ENCODE data around the gene VENTX.

VENTX gene

DNA sequence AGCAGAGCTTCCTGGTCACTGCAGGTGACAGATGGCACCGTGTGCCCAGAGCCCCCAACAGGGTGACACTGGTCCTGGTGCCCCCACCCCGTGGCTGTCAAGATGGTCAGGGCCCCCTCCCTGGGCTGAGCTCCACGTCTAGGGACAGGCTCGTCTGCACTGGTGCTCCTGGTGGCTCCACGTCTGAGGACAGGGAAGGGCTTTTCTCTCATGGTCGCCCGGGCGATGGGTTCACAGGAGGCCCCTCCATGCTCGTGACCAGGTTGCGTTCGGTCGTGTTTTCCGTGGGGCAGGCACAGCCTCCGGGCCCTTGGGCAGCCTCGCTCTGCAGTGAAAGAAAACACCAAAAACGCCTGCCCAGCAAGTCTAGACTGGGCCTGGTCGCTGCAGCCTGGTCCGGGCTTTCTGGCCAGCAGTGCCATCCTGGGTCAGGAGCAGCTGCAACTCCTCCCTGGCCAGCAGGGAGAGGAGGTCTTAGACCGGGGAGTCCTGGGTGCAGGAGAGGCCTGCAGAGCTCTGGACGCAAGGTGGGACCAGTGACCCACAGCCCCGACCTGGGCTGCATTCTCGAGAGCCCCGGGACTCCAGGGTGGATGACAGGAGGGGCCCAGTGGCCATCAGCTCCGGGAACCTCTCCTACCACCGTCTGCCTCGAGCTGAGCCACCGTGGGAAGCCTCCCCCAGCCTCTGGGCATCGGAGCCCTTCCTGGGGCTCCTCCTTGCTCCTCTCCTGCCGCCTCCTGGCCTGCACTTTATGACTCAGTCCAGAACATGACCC is 35.5 kb upstream of the VENTX start:
- no peak overlapping the region for H3K4me3 ChIP-seq (ENCODE audit: control insufficient read depth in 1 of 7, extremely low read depth in 1 of 7, insufficient read depth in 4 of 7, low read depth in 2 of 7, low read length in 6 of 7)
- ChIA-PET CTCF (no interaction called here), POLR2A (no interaction called here)
- H3K27ac ChIP-seq (ENCODE audit: insufficient read depth in 1 of 2, low read depth in 1 of 2, low read length in 2 of 2, poor library complexity in 1 of 2, severe bottlenecking in 2 of 2), result no peak overlapping the region
- DNase-seq, result no peak
- no peaks in the 10 kb centered on the region for H3K9me3 ChIP-seq (ENCODE audit: control extremely low read depth in 1 of 5, control insufficient read depth in 4 of 5, insufficient read depth in 2 of 5, low read depth in 1 of 5, low read length in 4 of 5)
- no peaks in the 10 kb centered on the region for H3K27me3 ChIP-seq (replicated peaks in 2 of 5; ENCODE audit: control insufficient read depth in 4 of 5, insufficient read depth in 5 of 5, low read length in 4 of 5)
- no peaks in the 10 kb centered on the region for H3K36me3 ChIP-seq (ENCODE audit: control insufficient read depth in 4 of 4, insufficient read depth in 4 of 4, low read length in 3 of 4)
- H3K4me1 ChIP-seq (ENCODE audit: control extremely low read depth in 1 of 4, control insufficient read depth in 4 of 4, insufficient read depth in 4 of 4, low read length in 3 of 4), result no peaks in the 10 kb centered on the region
- WGBS (ENCODE audit: insufficient coverage), result 96% methylated on average over 29 of the region's 29 CpGs

DNA sequence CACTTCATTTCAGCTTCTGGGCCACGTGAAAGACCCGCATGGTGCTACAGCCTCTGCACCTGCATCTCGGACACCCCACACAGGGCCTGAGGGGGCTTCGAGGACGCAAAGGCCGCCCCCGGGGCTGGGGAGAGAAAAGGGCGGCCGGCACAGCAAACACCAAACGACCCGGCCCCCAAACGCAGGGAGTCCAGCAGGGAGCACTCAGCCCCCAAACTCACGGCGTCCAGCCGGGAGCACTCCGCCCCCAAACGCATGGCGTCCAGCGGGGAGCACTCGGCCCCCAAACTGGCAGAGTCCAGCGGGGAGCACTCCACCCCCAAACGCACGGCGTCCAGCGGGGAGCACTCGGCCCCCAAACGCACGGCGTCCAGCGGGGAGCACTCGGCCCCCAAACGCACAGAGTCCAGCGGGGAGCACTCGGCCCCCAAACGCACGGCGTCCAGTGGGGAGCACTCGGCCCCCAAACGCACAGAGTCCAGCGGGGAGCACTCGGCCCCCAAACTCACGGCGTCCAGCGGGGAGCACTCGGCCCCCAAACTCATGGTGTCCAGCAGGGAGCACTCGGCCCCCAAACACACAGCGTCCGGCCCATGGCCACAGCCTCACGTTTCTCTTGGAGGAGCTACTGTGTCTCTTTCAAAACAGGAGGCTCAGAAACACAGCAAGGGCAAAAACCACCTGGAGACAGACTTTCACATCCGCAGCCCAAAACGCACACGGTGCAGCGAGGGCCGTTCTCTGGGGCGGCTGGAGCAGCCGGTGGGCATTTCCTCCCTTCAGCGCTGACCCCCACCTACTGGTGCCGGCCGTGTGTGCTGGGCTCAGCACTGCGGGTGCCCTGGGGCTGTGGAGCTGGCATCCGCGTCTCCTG is 34.6 kb upstream of the VENTX start:
- H3K27me3 ChIP-seq (replicated peaks in 2 of 5; ENCODE audit: control insufficient read depth in 4 of 5, insufficient read depth in 5 of 5, low read length in 4 of 5), result no peaks in the 10 kb centered on the region
- ChIA-PET POLR2A (no interaction called here), CTCF (no interaction called here)
- no peaks in the 10 kb centered on the region for H3K36me3 ChIP-seq (ENCODE audit: control insufficient read depth in 4 of 4, insufficient read depth in 4 of 4, low read length in 3 of 4)
- no peak overlapping the region for H3K27ac ChIP-seq (ENCODE audit: insufficient read depth in 1 of 2, low read depth in 1 of 2, low read length in 2 of 2, poor library complexity in 1 of 2, severe bottlenecking in 2 of 2)
- no peak overlapping the region for H3K4me3 ChIP-seq (ENCODE audit: control insufficient read depth in 1 of 7, extremely low read depth in 1 of 7, insufficient read depth in 4 of 7, low read depth in 2 of 7, low read length in 6 of 7)
- H3K9me3 ChIP-seq (ENCODE audit: control extremely low read depth in 1 of 5, control insufficient read depth in 4 of 5, insufficient read depth in 2 of 5, low read depth in 1 of 5, low read length in 4 of 5), result no peaks in the 10 kb centered on the region
- 91% methylated on average over 39 of the region's 62 CpGs for WGBS (ENCODE audit: insufficient coverage)
- no peaks in the 10 kb centered on the region for H3K4me1 ChIP-seq (ENCODE audit: control extremely low read depth in 1 of 4, control insufficient read depth in 4 of 4, insufficient read depth in 4 of 4, low read length in 3 of 4)
- no peak for DNase-seq

DNA sequence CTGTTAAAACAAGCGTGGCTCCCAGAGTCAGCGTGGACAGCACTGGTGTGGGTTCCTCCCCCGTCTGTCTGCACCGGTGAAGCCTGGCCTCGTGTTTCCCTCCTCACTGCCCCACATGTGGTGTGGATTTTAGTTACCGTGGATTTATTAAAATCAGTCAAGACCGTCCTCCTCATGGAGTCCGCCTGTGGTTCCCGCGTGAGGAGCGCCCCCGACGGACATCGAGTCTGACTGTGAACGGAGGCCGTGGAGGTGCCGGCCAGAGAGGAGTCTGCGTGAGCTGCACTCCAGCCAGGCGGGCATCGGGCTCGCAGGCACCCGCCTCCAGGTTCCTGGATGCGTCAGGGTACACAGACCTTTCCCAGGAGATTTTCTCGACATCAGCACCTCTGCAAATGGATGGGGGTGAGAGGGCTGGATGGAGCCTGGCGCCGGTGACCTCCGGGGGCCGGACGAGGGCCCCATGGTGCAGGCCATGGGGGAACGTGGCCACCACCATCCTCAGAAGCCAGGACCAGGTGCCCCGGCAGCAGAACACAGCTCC is 33.9 kb upstream of the VENTX start:
- no peaks in the 10 kb centered on the region for H3K27me3 ChIP-seq (replicated peaks in 2 of 5; ENCODE audit: control insufficient read depth in 4 of 5, insufficient read depth in 5 of 5, low read length in 4 of 5)
- no peaks in the 10 kb centered on the region for H3K4me1 ChIP-seq (ENCODE audit: control extremely low read depth in 1 of 4, control insufficient read depth in 4 of 4, insufficient read depth in 4 of 4, low read length in 3 of 4)
- WGBS (ENCODE audit: insufficient coverage), result 95% methylated on average over 28 of the region's 31 CpGs
- H3K27ac ChIP-seq (ENCODE audit: insufficient read depth in 1 of 2, low read depth in 1 of 2, low read length in 2 of 2, poor library complexity in 1 of 2, severe bottlenecking in 2 of 2), result no peak overlapping the region
- CTCF ChIA-PET, result no interaction called here
- no peak for DNase-seq
- POLR2A ChIA-PET, result no interaction called here
- H3K9me3 ChIP-seq (ENCODE audit: control extremely low read depth in 1 of 5, control insufficient read depth in 4 of 5, insufficient read depth in 2 of 5, low read depth in 1 of 5, low read length in 4 of 5), result no peaks in the 10 kb centered on the region
- H3K4me3 ChIP-seq (ENCODE audit: control insufficient read depth in 1 of 7, extremely low read depth in 1 of 7, insufficient read depth in 4 of 7, low read depth in 2 of 7, low read length in 6 of 7), result no peak overlapping the region
- H3K36me3 ChIP-seq (ENCODE audit: control insufficient read depth in 4 of 4, insufficient read depth in 4 of 4, low read length in 3 of 4), result no peaks in the 10 kb centered on the region

DNA sequence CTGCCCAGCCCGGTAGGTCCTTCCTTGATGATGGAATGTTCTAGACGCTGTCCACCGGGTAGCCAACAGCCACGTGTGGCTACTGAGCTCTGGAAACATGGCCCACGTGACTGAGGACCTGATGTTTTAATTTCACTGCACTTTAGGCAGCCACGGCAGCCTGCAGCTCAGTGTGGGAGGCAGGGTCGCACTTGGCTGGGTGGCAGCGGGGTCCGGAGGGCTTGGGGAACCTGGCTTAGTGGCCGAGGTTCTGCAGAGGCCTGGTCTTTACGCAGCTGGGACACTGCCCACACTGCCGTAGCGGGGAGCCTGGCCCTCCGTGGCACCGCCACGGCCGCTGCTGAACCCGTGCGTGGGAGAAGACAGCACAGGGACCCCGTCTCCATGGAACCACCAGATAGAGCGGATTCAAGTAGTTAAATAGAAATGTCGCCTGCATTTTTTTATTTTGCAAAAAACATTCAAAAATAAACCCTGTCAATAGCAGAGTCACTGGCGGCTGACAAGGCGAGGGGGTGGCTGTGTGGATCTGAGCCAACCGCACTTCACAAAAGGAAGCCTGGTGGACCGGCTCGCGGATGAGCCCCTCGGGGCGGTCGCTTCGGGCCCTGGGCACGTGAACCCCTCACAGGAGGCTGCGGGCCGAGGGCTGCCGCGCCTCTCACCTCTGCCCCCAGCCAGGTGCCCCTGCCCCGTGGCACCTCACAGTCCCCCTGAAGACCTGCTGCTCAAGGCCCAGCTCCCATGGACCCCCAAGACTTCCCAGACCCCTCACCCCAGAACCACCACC is 33.2 kb upstream of the VENTX start:
- ChIA-PET CTCF (no interaction called here), POLR2A (no interaction called here)
- H3K36me3 ChIP-seq (ENCODE audit: control insufficient read depth in 4 of 4, insufficient read depth in 4 of 4, low read length in 3 of 4), result no peaks in the 10 kb centered on the region
- H3K4me3 ChIP-seq (ENCODE audit: control insufficient read depth in 1 of 7, extremely low read depth in 1 of 7, insufficient read depth in 4 of 7, low read depth in 2 of 7, low read length in 6 of 7), result no peak overlapping the region
- no peak overlapping the region for H3K27ac ChIP-seq (ENCODE audit: insufficient read depth in 1 of 2, low read depth in 1 of 2, low read length in 2 of 2, poor library complexity in 1 of 2, severe bottlenecking in 2 of 2)
- H3K27me3 ChIP-seq (replicated peaks in 2 of 5; ENCODE audit: control insufficient read depth in 4 of 5, insufficient read depth in 5 of 5, low read length in 4 of 5), result no peaks in the 10 kb centered on the region
- WGBS (ENCODE audit: insufficient coverage), result 96% methylated on average over 27 of the region's 38 CpGs
- no peak for DNase-seq
- H3K4me1 ChIP-seq (ENCODE audit: control extremely low read depth in 1 of 4, control insufficient read depth in 4 of 4, insufficient read depth in 4 of 4, low read length in 3 of 4), result no peaks in the 10 kb centered on the region
- no peaks in the 10 kb centered on the region for H3K9me3 ChIP-seq (ENCODE audit: control extremely low read depth in 1 of 5, control insufficient read depth in 4 of 5, insufficient read depth in 2 of 5, low read depth in 1 of 5, low read length in 4 of 5)

DNA sequence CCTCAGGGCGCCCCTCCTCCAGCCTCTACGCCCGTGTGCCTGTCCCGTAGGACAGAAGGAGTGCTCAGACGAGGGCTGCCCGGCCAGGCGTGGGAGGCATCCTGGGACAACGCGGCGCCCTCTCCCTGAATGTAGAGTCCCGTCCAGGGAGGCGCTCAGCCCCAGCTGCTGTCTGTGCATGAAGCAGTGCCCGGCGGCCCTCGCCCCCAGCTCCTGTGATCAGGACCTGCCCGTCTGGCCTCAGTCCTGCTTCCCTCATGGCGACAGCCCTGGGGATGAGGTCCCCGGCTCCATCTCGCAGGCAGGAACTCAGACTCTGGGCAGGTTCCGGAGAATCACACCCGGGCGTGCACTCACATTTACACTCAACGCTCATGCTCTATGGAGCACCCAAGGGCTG is 32.5 kb upstream of the VENTX start:
- no peak for DNase-seq
- Histone ChIP-seq H3K36me3 (ENCODE audit: control insufficient read depth in 4 of 4, insufficient read depth in 4 of 4, low read length in 3 of 4) (no peaks in the 10 kb centered on the region), H3K4me1 (ENCODE audit: control extremely low read depth in 1 of 4, control insufficient read depth in 4 of 4, insufficient read depth in 4 of 4, low read length in 3 of 4) (no peaks in the 10 kb centered on the region), H3K27me3 (replicated peaks in 2 of 5; ENCODE audit: control insufficient read depth in 4 of 5, insufficient read depth in 5 of 5, low read length in 4 of 5) (no peaks in the 10 kb centered on the region), H3K27ac (ENCODE audit: insufficient read depth in 1 of 2, low read depth in 1 of 2, low read length in 2 of 2, poor library complexity in 1 of 2, severe bottlenecking in 2 of 2) (no peak overlapping the region), H3K9me3 (ENCODE audit: control extremely low read depth in 1 of 5, control insufficient read depth in 4 of 5, insufficient read depth in 2 of 5, low read depth in 1 of 5, low read length in 4 of 5) (no peaks in the 10 kb centered on the region), H3K4me3 (ENCODE audit: control insufficient read depth in 1 of 7, extremely low read depth in 1 of 7, insufficient read depth in 4 of 7, low read depth in 2 of 7, low read length in 6 of 7) (no peak overlapping the region)
- WGBS (ENCODE audit: insufficient coverage), result 98% methylated on average over 23 of the region's 23 CpGs
- ChIA-PET CTCF (no interaction called here), POLR2A (no interaction called here)

DNA sequence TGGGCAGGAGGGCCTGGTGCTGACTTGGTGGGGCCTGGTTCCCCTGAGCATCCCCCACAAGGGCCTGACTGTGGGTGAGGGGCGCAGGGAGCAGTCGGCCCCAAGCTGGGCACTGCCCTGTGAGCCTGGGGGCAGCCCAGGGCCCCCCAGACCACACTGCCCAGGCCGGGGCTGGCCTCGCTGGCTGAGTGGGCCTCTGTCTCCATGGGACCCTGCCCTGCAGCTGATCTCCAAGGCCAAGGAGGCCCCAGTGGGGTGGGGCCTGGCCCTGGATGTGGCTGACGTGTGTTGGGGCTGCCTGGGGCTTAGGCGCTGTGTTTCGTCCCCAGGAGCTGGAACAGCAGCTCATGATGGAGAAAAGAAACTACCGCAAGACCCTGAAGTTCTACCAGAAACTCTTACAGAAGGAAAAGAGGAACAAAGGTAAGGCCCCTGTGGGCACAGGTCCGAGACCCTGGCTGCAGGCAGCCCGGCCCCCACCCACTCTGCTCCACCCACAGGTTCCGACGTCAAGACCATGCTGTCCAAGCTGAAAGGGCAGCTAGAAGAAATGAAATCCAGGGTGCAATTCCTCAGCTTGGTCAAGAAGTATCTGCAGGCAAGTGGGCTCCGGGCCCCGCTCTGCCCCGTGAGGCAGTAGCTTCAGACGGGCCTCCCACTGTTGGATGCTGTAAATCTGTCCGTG is 31.2 kb upstream of the VENTX start:
- DNase-seq, result no peak
- H3K9me3 ChIP-seq (ENCODE audit: control extremely low read depth in 1 of 5, control insufficient read depth in 4 of 5, insufficient read depth in 2 of 5, low read depth in 1 of 5, low read length in 4 of 5), result no peaks in the 10 kb centered on the region
- H3K4me1 ChIP-seq (ENCODE audit: control extremely low read depth in 1 of 4, control insufficient read depth in 4 of 4, insufficient read depth in 4 of 4, low read length in 3 of 4), result no peaks in the 10 kb centered on the region
- peaks cover 0 to 4% (median 0%) of the 10 kb centered on the region in 5 experiments for H3K27me3 ChIP-seq (replicated peaks in 2 of 5; ENCODE audit: control insufficient read depth in 4 of 5, insufficient read depth in 5 of 5, low read length in 4 of 5)
- H3K4me3 ChIP-seq (ENCODE audit: control insufficient read depth in 1 of 7, extremely low read depth in 1 of 7, insufficient read depth in 4 of 7, low read depth in 2 of 7, low read length in 6 of 7), result no peak overlapping the region
- WGBS (ENCODE audit: insufficient coverage), result 90% methylated on average over 16 of the region's 17 CpGs
- H3K36me3 ChIP-seq (ENCODE audit: control insufficient read depth in 4 of 4, insufficient read depth in 4 of 4, low read length in 3 of 4), result no peaks in the 10 kb centered on the region
- ChIA-PET CTCF (no interaction called here), POLR2A (no interaction called here)
- no peak overlapping the region for H3K27ac ChIP-seq (ENCODE audit: insufficient read depth in 1 of 2, low read depth in 1 of 2, low read length in 2 of 2, poor library complexity in 1 of 2, severe bottlenecking in 2 of 2)
